AG09309 (cell line): ENCODE measurements around the gene FOXP1.

ENCODE experiments used
- DNase-seq: peaks from one replicate; pipeline ENCODE4 v3.0.0-alpha.2; 2010; ENCODE audit warnings: low read depth
- H3K4me3 ChIP-seq: 2 replicates; pipeline ENCODE4 v1.5.1; 2011; ENCODE audit warnings: mild to moderate bottlenecking, low read depth, low read length, moderate library complexity; ENCODE audit not compliant: control insufficient read depth
- CTCF ChIP-seq: IDR thresholded peaks from 2 replicates; pipeline ENCODE4 v1.5.1; 2011; ENCODE audit warnings: mild to moderate bottlenecking, low read depth, low read length, inconsistent platforms; ENCODE audit not compliant: insufficient read depth, control insufficient read depth; ENCODE audit errors: missing control alignments

FOXP1 gene

GRCh38 chr3:71154846-71155245 is 428.7 kb downstream of the FOXP1 start:
- DNase-seq = no peak
- no peak overlapping the region for H3K4me3 ChIP-seq
- TF ChIP-seq CTCF = no peak

- H3K4me3 ChIP-seq = no peak overlapping the region
- DNase-seq = no peak
- TF ChIP-seq CTCF = no peak
Observed at GRCh38 chr3:71153713-71154112, 429.8 kb downstream of the FOXP1 start.

- TF ChIP-seq CTCF = no peak
- DNase-seq = no peak
- no peak overlapping the region for H3K4me3 ChIP-seq
Observed at GRCh38 chr3:71152892-71153265, 430.6 kb downstream of the FOXP1 start.

- no peak for TF ChIP-seq CTCF
- DNase-seq = no peak
- H3K4me3 ChIP-seq = no peak overlapping the region
Observed at GRCh38 chr3:71152039-71152891, 431.3 kb downstream of the FOXP1 start.

- no peak for DNase-seq
- no peak overlapping the region for H3K4me3 ChIP-seq
- TF ChIP-seq CTCF = no peak
Observed at GRCh38 chr3:71149959-71150954, 433.3 kb downstream of the FOXP1 start.

- no peak overlapping the region for H3K4me3 ChIP-seq
- DNase-seq = no peak
- TF ChIP-seq CTCF = no peak
Observed at GRCh38 chr3:71148455-71149060, 435.0 kb downstream of the FOXP1 start.
